ENCODE measurements around the gene B4GALT5.
"Not testable (repeated sequence)": the region's sequence is repeated elsewhere in the genome, so short reads cannot be mapped to it uniquely, and the experiment has no call there.

The B4GALT5 gene

DNA sequence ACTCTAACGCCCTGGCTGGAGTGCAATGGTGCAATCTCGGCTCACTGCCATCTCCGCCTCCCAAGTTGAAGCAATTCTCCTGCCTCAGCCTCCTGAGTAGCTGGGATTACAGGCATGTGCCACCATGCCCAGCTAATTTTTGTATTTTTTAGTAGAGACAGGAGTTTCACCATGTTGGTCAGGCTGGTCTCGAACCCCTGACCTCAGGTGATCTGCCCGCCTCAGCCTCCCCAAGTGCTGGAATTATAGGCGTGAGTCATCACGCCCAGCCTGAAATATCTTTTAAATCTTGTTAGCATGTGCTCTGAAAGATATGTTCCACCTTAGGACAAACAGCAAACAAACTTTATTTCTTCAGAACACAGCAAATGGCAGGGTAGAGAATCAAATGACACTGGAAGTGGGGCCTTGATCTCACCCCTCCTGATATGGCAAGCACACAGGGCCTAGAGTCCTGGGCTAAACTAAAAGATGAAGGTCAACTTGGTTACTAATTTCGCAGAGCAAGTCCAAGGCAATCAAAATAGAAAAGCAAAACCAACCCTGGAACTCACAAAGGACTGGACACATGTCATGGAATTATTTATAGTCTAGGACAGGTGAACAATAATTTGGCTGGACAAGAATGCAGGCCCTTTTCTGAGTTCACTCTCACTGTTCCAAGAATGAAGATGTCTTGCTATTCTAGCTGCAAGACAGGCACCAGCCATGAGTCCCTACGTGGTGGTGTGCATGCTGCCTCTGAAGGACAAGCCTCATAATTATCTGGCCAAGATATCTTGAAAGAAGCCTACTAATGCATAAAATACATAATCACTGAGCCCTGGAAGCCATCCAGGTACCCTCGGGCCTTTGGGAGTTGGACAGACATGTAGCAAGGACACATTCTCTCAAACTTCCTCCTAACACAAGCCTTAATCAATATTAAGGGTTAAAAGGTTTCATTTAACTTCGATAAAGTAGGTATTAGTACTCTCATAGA lies 35.6 kb downstream of the B4GALT5 start:
- DNase-seq, result no peak

DNA sequence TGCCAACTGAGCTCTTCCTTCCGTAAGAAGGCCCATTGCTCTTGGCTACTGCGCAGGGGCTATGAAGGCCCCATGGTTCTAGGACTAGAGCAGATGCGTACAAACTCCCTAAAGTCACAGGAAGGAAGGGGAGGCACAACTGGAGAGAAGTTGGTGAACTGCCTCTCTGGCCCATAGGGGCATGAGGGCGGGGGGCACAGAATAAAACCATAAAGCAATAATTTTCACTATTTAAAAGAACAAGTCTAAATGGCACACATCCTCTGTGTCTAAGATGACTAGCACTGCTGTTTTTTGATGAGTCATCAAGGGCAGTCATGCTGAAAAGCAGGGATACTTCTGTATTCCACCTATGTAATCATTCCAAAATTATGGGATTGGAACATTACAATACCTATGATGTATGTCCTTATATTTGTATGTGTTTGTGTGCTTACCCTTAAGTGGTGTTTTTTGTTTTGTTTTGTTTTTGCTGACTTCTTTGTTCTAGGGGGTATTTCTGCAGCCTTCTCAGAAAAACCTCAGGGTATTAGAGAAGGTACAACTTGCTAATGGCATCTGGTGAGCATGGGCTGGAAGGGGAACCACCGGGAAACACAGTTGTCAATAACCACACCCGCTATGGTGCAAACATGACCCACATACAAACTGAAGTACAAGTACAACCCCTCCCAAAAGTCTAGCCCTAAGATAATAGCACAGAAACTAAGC lies 36.9 kb downstream of the B4GALT5 start:
- DNase-seq, result peak in 1 of 2 experiments; percentile 17

DNA sequence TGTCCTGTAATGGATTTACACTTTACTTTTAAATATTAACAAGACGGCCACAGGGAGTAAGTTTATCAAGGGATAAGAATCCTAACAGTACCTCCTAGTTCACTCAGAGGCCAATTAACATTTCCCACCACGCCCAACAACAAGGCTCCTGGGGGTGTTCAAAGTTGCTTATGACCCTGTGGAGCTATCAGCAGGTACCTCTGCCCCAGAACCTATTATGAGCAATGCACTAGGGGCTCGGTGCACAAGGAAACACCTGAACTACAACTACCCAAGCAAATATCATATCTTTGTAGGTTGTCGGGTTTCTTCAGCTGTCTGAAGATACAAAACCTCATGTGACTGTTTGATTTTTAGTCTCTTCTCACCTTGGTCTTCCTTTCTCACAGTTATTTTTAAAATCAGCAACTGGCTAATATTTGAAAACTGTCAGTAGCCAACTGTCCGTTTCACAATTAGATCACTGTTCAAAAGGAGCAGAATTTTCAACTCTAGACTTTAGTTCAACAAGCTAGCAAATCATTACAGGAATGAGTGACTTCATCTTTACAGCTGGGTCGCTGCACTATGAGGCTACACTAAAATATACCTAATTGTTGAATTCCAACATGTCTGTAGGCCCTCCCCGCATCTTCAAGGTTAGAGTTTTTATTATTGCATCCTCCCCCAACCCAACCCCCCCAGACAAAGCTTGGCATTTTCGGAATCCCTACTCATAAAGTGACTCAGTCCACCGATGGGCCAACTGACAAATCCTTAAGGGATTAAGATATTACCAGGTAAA lies 38.1 kb downstream of the B4GALT5 start:
- DNase-seq, result no peak

DNA sequence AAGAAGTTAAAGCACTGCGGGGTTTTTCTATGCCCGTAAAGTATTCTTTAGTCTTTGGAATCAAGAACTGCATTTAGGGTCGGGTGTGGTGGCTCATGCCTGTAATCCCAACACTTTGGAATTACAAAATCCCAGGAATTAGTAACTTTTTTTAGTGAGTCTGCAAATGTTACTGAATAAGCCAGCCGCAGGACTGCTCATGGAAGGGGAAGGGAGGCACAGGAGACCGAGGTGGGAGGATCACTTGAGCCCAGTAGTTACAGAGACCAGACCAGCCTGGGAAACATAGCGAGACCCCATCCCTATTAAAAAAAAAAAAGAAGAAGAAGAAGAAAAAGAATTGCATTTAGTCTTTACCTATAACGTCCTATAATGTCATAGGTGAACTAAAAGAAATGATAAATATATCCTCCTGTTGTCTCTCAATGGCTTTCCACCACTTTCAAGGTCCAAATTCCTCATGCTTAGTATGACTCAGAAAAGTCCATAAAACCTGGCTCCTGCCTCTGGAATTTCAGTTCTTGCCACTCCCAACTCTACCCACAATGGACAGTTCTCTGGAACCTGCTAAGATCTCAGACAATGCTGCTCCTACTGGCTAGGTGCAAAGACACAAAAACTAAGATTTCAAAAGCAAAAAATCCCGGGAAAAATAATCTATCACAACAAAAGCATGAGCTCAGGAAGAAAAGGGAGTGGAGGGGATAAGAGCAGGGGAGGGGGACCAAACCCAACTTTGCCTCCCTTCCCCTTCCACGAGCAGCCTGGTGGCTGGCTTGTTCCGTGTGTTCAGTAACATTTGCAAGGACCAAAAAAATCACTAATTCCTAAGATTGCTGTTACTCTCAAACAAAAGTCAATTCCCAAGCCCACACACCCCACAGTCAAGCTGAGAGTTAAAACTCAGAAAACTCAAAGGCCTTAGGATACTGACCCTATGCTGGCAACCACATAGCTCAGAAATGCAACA lies 39.0 kb downstream of the B4GALT5 start:
- DNase-seq, result peak in 1 of 2 experiments; percentile 34

DNA sequence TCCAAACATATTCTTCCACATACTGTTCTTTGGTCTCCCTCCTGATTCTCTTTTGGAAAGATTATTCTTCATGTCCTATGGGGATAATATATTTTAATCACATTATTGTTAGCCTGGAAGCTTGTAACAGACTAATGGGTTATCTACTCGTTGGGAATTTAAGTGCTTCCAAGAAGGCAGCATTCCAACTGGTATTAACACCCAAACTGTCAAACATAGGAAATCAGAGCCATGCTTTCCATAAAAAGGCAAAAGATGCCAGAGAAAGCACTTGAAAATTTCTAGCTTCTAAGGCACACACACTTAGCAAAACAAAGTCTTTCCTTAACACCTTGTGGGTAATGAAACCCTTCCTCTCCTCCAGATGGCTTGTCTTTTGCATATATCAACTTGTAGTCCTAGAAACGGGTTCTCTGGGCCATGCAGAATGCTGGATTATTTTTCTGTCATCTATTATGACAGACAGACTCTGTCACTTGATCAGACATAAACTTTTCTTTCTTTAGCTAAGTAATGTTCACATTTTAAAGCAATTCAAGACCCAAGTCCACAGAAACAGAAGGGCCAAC lies 41.5 kb downstream of the B4GALT5 start:
- DNase-seq, result no peak

DNA sequence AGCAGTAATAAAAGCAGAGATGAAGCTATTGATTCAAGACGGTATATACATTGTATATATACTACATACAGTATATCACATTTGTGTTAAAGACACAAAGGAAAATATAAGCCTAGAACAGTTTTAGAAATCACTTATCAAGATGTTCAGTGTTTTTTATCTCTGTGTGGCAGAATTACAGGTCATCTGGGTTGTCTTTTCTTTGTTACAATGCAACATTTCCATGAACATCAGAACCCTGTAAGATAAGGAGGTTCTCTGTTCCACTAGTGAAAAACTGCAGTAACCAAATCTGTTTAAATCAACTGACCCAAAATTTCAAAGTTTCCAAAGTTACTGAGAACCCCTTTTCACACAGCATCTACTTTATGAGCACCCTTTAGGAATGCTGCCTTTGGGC lies 42.2 kb downstream of the B4GALT5 start:
- no peak for DNase-seq

DNA sequence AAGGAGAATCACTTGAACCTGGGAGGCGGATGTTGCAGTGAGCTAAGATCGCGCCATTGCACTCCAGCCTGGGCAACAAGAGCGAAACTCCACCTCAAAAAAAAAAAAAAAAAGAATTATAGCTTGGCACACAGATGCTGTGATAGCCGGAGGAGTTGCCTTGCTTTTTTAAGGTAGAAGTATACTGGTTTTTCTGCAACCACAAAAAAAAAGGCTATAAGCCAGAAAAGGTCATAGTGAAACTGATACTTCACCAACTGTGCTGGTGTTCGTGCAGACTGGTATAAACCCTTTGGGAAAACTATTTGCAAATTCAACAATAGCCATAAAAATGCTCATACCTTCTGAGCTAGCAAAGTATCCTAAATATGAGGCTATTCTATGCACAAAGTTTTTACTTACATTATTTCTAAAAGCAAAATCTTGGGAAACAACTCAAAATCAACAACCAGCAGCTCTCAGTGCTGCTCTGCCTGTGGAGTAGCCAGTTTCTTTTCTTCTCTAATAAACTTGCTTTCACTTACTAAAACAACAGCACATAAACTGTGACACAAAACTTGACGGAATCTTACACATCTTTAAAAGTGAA lies 44.0 kb downstream of the B4GALT5 start:
- no peak for DNase-seq

DNA sequence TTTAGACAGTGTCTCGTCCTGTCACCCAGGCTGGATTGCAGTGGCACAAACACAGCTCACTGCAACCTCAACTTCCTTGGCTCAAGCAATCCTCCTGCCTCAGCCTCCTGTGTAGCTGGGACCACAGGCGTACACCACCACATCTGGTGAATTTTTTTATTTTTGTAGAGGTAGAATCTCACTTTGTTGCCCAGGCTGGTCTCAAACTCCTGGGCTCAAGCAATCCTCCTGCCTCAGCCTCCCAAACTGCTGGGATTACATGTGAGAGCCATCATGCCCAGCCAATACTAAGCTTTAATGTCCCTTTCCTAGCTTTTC lies 44.8 kb downstream of the B4GALT5 start:
- DNase-seq, result not testable (repeated sequence)

DNA sequence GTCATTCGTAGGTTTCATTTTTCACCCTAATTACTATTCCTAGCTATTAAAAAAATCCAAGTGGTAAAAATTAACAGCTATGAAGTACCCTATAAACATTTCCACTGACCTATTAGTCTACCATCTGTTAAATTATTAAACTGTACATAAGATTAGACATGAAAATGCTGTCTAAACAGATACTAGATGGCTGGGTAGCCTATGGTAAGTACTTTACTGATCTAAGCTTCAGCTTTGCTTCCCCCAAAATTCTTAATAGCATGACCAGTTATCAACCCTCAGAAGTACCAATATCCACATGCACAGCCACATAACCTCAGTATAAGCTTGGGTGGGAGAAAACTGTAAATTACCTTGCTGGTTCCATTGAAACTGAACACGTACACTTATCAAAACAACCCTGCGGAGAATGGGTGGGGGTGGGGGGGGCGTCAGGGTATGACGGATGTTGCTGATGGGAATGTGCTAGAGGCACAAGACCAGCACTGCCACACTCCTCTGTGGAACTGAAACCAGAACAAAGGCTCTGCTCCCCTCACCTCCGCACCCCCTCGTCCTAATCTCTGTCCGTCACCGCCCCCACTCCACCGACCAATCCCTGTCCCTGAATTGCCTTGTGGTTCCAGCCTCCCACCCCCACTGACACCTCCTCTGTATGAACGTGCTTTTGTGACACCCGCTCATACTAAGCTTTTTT lies 45.3 kb downstream of the B4GALT5 start:
- DNase-seq, result no peak

DNA sequence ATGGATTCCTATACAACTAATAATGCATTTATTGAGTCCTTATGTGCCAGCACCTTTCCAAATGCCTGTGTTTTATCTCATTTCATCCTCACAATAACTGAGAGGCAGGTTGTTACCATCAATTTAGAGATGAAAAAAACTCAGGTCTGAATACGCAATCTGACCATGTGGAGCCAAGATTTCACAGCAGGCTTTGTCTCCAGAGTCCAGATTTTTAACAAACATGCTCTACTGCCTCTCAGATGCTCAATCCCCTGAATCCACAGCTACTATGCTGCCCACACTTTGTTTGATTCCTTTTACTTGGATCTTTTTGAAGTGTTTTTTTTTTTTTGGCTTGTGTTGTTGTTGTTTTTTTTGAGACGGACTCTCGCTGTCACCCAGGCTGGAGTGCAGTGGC lies 46.8 kb downstream of the B4GALT5 start:
- DNase-seq, result no peak

DNA sequence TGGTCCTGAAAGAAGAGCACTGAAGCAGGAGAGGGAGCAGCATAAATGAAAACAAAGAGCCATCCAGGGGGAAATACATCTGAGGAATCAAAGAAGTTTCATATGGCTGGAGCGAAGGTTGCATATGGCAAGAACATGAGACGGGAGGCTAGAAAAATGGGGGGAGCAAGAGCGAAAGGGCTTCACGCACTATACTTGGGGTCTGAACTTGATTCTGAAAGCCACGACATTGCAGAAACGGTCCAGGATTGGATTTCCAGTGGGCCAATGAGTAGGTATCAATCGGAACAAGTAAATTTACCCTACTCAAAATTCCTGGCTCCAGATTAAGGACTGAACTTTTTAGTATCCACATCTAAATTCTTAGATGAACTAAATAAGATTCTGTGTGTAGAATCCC lies 47.9 kb downstream of the B4GALT5 start:
- no peak for DNase-seq

DNA sequence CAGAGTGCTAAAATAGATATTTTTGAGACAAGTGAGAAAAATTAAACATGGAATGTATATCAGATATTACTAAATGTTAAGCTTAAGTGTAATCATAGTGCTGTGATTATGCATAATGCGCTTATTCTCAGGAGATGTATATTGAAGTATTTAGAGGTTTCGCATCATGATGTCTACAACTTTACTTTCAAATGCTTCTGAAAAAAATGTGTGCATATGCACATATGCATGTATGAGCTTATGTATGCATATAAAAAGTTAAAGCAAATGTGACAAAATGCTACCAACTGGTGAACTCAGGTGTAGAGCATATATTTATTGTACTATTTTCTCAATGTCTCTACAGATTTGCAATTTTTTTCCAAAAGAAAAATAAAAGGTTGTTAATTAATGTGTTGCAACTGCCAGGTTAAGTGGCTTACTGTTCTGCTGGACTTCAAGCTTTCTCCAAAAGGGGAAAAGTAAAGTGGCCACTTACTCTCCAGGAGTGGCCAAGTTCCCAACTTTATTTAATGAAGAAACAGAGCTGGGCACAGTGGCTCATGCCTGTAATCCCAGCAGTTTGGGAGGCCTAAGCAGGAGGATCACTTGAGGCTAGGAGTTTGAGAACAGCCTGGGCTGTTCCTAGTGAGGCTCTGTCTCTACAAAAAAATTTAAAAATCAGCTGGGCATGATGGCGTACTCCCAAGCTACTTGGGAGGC lies 48.9 kb downstream of the B4GALT5 start:
- no peak for DNase-seq

DNA sequence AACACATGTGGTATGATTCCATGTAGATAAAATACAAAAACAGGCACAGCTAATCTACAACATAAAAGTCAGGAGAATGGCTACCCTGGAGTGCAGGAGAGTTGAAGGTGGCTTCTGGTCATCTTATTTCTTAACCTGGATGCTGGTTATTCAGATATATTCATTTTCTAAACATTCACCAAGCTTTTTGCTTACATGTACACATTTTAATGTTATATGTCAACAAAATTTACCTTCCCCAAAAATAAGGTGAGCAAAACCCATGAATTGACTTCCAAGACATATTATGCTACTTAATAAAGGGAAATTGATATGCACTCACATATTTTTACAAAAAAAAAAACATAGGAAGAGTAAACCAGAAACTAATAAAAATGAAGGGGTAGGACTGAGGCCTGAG lies 50.6 kb downstream of the B4GALT5 start:
- no peak for DNase-seq

DNA sequence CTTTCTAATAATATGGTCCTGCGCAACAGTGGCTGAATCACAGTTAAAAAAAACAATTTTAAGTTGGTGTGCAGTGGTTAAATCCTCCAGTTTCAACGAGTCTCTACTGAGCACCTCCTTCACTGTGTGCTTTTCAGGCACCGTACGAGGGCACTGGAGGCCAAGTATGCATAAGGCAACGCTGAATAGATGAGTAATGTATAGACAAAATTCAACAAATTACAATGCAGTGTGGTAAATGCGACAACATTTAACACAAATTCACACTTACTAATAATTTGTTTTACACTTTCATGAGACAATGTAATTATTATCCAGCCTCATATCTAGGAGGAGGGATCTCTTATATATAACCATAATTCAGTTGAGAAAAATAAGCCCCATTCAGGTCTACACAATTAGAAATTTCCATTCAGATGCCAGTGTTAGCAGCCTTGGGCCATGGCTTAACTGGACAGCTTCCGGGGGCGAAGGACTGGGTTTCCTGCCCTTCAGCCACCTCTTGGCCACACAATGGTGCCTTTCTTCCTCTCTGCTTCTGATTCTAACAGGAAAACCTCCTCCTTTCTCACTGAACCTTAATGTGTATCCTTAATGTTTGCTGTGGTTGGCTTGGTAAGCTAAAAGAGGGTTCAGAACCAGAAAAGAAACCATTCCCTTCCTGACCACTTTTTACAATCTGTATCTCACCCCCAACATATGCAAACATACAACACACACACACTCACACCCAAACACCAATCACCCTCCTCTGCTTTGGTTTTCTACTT lies 51.9 kb downstream of the B4GALT5 start:
- DNase-seq, result no peak

DNA sequence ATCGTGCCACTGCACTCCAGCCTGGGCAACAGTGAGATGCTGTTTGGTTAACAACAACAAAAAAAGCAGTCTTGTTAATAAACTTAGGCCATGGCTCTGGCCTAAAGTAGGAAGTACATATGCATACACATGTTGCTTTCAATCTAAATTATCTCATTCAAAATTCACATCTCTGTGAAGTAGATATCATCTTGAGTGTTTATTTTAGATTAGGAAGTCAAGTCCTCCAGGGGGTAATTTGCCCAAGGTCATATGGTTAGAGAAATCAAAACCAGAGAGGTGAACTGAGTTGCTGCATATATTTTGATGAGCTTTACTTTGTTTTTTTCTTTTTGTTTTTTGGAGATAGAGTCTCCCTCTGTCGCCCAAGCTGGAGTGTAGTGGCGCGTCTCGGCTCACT lies 52.8 kb downstream of the B4GALT5 start:
- DNase-seq, result no peak

DNA sequence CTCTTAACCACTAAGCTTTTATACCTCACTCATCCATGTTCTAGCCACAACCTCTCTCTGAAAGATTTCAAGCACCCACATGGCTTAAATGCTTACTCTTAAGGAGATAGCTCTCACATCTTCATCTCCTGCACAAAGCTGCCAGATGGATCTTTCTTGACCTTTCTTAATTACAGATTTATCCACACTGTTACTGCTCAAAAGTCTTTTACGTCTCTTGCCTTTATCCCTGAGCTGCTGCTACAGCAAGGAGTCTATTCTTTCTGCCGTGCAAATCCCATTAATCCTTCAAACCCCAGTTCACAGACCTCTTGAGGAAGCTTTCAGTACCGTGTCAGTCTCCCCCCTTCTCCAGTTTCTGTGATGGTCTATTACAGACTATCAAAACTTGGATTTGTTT lies 54.6 kb downstream of the B4GALT5 start:
- DNase-seq, result no peak

DNA sequence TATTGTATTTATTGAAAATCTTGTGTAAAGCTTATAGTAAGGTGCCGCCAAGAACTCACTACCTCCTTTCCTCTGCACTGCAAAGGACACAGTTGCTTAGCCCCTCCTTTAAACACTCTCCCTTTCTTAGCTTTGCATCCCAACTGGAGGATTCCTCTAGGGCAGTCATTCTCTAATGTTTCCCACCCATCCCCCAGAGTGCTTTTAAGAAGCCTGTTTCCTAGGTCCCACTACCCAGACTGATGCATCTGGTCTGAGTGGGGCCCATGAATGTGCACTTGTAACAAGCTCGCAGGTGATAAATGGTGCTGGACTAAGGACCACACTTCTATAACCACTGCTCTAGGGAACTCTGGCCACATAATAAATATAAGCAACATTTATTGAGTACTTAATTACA lies 55.2 kb downstream of the B4GALT5 start:
- DNase-seq, result no peak

DNA sequence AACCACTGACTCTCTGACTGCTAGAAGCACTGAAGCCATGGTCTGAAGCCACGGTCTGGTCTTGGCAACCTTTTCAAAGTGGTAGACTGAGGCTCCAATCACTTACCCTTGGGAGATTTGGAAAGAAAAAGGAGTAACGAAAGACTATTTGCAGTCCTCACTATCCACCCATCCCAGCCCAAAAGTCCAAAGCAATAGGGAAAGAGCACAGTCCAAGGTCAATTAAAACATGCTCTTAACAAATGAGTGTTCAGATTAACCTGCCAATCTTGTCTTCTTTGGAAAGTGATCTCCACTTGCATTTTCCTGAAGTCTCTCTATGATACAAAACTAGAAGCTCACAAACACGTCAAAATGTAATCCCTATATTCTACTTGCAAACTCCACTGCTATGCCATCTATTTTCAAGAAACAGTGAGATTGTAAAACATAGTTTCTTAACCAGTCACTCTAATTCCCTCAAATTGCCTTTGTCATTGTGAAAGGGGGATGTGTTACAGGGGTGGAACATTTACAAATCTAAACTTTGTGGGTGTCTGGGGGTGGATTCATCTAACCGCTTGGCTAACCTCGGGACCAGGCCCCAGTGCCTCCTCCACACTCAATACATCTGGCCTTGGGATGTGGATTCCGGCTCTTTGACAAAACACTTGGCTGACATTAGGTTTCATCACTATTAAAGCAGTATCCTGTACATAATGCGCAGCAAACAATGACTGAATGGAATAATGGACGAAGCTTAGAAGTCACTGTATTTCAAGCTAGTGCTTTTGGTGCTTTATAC lies 56.4 kb downstream of the B4GALT5 start:
- no peak for DNase-seq

DNA sequence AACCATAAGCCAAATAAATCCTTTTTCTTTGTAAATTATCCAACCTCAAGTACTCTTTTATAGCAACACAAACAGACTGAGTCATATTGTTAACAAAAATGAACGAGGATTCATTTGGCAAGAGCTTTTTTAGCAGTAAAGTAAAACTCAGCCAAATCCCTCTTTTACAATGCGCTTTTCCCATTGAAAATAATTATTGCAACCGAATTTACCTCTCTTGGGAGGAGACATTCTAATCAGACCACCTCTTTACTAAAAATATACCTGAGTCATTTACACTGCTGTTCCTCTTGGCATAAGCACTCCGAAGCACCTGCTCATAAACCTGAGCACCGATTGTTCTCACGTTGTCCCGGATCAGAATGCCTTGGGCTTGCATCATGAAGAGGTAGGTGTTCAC lies 57.4 kb downstream of the B4GALT5 start:
- no peak for DNase-seq
